ENCODE results near the gene VAMP4.

Gene VAMP4, protein sequence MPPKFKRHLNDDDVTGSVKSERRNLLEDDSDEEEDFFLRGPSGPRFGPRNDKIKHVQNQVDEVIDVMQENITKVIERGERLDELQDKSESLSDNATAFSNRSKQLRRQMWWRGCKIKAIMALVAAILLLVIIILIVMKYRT

DNA sequence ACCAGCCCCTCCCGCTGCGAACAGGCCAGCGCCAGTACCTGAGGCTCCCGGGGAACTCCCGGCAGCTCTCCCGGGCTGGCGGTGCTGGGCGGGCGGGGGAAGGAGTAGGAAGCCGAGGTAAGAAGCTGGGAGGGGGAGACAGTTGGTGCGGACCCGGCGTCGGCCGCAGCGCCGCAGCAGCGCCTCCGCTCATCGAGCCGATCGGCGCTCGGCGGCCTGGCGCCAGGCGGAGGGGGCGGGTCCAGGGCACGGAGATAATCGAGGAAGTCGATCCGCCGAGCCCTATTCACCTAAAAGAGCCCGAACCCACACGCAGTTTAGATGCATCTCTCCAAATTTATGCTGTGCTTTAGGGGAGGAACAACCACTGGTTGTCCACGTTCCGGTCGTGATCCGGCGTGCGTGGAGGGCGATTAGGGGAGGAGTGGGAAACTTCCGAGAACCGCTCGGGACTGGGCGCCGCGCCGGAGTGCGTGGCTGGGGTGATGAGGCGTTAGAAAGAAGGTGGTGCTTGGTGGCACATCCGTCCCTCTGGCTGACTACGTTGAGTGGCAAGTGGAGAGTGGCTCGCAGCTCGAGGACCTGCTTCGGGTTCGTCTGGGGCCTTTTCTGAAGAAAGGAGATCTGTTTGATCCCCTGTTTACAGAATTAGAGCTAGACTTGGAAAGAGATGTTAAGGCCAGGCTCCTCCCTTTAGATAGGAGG, at the start of gene VAMP4:
Gene VAMP4, minus strand, starts transcription at position 194 of the 705 bp plus-strand sequence. CDS start 3,651 bp downstream, outside the sequence.
- H3K4me1 ChIP-seq (ENCODE audit: control insufficient read depth, insufficient read depth, low read length): peaks cover 27% of the 10 kb centered on the region
- H3K4me3 ChIP-seq (ENCODE audit: low read length): peak within 1 kb of the TSS; percentile 95
- no peaks in the 10 kb centered on the region for H3K27me3 ChIP-seq (replicated peaks; ENCODE audit: control insufficient read depth, insufficient read depth, low read length)
- peak within 1 kb of the TSS; percentile 96 for H3K9ac ChIP-seq (ENCODE audit: low read length)
- peak; percentile 95 for DNase-seq (ENCODE audit: low read depth)
- H3K9me3 ChIP-seq (ENCODE audit: control insufficient read depth, low read length): no peaks in the 10 kb centered on the region
- peaks cover 13% of the 10 kb centered on the region for H3K36me3 ChIP-seq (ENCODE audit: control insufficient read depth, insufficient read depth, low read length, severe bottlenecking)

DNA sequence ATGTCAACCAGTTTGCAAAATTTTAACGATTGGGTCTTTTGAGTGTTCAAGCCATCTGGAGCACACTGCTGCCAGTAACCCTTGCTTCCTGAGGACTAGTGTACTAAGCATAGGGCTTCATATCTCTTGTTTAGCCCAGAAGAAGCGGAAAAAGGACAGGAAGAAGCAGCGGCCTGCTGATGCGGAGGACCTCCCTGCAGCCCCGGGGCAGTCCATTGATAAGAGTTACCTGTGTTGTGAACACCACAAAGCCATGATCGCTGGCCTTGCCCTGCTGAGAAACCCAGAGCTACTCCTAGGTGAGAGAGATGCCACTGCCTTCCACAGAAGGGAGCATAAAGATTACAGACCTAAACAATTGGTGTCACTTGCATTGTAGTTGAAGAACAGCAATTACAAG, 48.5 kb upstream of the VAMP4 start:
- Histone ChIP-seq H3K9me3 (ENCODE audit: control insufficient read depth, low read length) (no peaks in the 10 kb centered on the region), H3K4me3 (ENCODE audit: low read length) (no peak overlapping the region), H3K9ac (ENCODE audit: low read length) (no peak overlapping the region), H3K27me3 (replicated peaks; ENCODE audit: control insufficient read depth, insufficient read depth, low read length) (no peaks in the 10 kb centered on the region), H3K4me1 (ENCODE audit: control insufficient read depth, insufficient read depth, low read length) (peaks cover 26% of the 10 kb centered on the region), H3K36me3 (ENCODE audit: control insufficient read depth, insufficient read depth, low read length, severe bottlenecking) (peaks cover 79% of the 10 kb centered on the region)
- no peak for DNase-seq (ENCODE audit: low read depth)

DNA sequence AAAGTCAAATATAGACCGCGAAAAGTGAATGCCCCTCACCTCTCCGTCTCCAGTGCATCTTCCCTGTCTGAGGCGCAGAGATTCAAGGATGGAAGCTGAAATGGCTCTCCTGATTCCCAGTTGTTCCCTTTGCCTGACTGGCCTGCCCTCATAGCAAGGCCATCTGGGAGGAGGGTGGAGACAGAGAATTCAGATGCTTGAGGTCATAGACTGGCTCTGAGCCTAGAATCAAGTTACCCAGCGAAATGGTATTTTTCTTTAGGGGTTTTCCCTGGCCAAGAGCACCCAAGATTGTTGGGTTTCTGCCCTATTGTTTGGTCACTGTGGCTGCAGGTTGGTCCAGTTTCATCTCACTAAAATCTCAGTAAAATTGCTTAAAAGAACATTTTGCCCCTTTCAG, 46.8 kb upstream of the VAMP4 start:
- H3K4me3 ChIP-seq (ENCODE audit: low read length): no peak overlapping the region
- peak; percentile 81 for DNase-seq (ENCODE audit: low read depth)
- H3K36me3 ChIP-seq (ENCODE audit: control insufficient read depth, insufficient read depth, low read length, severe bottlenecking): peaks cover 84% of the 10 kb centered on the region
- peaks cover 21% of the 10 kb centered on the region for H3K4me1 ChIP-seq (ENCODE audit: control insufficient read depth, insufficient read depth, low read length)
- no peaks in the 10 kb centered on the region for H3K9me3 ChIP-seq (ENCODE audit: control insufficient read depth, low read length)
- H3K27me3 ChIP-seq (replicated peaks; ENCODE audit: control insufficient read depth, insufficient read depth, low read length): no peaks in the 10 kb centered on the region
- no peak overlapping the region for H3K9ac ChIP-seq (ENCODE audit: low read length)

DNA sequence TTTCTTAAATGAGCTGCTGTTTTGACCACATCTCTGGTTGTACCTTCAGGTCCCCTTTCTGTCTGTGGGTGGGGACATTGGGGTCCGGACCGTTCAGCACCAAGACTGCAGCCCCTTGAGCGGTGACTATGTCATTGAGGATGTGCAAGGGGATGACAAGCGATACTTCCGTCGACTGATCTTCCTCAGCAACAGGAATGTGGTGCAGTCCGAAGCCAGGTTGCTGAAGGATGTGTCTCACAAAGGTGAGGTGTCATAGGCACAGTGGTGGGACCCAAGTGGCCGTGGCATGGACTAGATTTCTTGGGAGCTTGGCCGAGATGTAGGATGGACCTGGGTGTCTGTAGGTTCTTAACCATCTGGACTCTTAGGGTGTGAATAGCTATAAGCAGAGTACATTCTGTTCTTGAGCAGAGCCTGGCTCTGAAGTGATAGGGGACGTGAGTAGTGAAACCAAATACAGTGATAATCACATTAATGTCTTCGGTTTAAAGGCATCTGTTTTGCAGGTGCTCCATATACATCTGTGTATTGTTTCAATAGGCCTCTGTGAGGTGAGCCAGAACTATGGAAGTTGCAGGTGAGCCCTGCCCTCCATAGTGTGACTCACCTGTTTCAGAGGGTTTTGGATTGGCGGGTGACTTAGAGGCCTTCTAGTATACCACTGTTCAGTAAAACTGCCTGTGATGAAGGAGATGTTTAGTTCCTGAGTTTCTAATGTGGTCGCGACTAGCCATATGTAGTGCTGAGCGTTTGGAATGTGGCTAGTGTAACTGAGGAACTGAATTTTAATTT, 46.0 kb upstream of the VAMP4 start:
- no peaks in the 10 kb centered on the region for H3K9me3 ChIP-seq (ENCODE audit: control insufficient read depth, low read length)
- no peak overlapping the region for H3K4me3 ChIP-seq (ENCODE audit: low read length)
- no peak for DNase-seq (ENCODE audit: low read depth)
- H3K27me3 ChIP-seq (replicated peaks; ENCODE audit: control insufficient read depth, insufficient read depth, low read length): no peaks in the 10 kb centered on the region
- peaks cover 83% of the 10 kb centered on the region for H3K36me3 ChIP-seq (ENCODE audit: control insufficient read depth, insufficient read depth, low read length, severe bottlenecking)
- H3K4me1 ChIP-seq (ENCODE audit: control insufficient read depth, insufficient read depth, low read length): peaks cover 24% of the 10 kb centered on the region
- H3K9ac ChIP-seq (ENCODE audit: low read length): no peak overlapping the region

DNA sequence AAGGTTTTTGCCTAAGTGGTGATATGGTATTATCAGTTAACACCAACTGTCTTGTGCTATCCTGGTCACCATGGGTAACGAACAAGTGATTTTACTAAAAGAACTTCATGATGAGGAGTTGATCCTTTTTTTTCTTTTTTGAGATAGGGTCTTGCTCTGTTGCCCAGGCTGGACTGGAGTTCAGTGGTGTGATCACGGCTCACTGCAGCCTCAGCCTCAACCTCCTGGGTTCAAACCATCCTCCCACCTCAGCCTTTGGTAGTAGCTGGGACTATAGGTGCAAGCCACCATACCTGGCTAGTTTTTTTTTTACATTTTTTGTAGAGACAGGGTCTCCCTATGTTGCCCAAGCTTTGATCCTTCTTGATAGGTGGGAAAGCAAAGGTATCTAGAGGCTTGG, 44.7 kb upstream of the VAMP4 start:
- DNase-seq (ENCODE audit: low read depth): no peak
- no peak overlapping the region for H3K4me3 ChIP-seq (ENCODE audit: low read length)
- H3K9ac ChIP-seq (ENCODE audit: low read length): no peak overlapping the region
- H3K4me1 ChIP-seq (ENCODE audit: control insufficient read depth, insufficient read depth, low read length): peaks cover 30% of the 10 kb centered on the region
- H3K9me3 ChIP-seq (ENCODE audit: control insufficient read depth, low read length): no peaks in the 10 kb centered on the region
- H3K36me3 ChIP-seq (ENCODE audit: control insufficient read depth, insufficient read depth, low read length, severe bottlenecking): peaks cover 69% of the 10 kb centered on the region
- H3K27me3 ChIP-seq (replicated peaks; ENCODE audit: control insufficient read depth, insufficient read depth, low read length): no peaks in the 10 kb centered on the region

DNA sequence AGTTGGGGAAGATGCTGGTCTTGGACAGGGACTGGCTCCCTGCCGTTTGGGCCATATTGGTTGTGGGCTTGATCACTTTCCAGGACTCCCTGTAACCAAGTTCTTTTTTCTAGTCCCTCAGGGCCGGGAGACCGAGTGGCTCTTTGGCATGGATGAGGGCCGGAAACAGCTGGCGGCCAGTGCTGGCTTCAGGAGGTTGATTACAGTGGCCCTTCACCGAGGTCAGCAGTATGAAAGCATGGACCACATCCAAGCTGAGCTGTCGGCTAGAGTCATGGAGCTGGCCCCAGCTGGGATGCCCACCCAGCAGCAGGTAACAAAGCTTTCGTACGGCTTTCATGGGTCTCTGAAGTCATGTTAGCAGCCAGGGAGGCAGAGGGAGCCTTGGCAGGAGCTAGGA, 43.9 kb upstream of the VAMP4 start:
- Histone ChIP-seq H3K4me3 (ENCODE audit: low read length) (no peak overlapping the region), H3K27me3 (replicated peaks; ENCODE audit: control insufficient read depth, insufficient read depth, low read length) (no peaks in the 10 kb centered on the region), H3K36me3 (ENCODE audit: control insufficient read depth, insufficient read depth, low read length, severe bottlenecking) (peaks cover 61% of the 10 kb centered on the region), H3K9me3 (ENCODE audit: control insufficient read depth, low read length) (no peaks in the 10 kb centered on the region), H3K9ac (ENCODE audit: low read length) (no peak overlapping the region), H3K4me1 (ENCODE audit: control insufficient read depth, insufficient read depth, low read length) (peaks cover 32% of the 10 kb centered on the region)
- DNase-seq (ENCODE audit: low read depth): no peak

DNA sequence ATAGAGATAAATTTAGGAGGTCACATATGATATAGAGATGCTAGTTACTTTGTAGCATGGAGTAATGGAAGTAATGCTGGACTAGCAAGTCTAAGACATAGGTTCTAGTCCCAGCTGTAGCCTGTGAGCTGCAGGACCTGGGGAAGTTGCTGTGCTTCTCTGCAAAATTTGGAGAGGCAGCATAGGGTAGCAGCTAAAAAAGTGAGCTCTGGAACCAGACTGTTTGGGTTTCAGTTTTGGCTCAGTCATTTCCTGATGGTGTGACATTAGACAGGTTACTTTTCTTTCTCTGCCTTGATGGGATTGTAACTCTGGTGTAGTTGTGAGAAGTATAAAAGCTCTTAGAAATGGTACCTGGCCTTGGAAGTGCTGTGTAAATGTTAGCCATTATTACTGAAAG, 42.9 kb upstream of the VAMP4 start:
- H3K4me1 ChIP-seq (ENCODE audit: control insufficient read depth, insufficient read depth, low read length): peaks cover 39% of the 10 kb centered on the region
- no peak overlapping the region for H3K9ac ChIP-seq (ENCODE audit: low read length)
- H3K36me3 ChIP-seq (ENCODE audit: control insufficient read depth, insufficient read depth, low read length, severe bottlenecking): peaks cover 52% of the 10 kb centered on the region
- no peaks in the 10 kb centered on the region for H3K27me3 ChIP-seq (replicated peaks; ENCODE audit: control insufficient read depth, insufficient read depth, low read length)
- DNase-seq (ENCODE audit: low read depth): no peak
- no peaks in the 10 kb centered on the region for H3K9me3 ChIP-seq (ENCODE audit: control insufficient read depth, low read length)
- H3K4me3 ChIP-seq (ENCODE audit: low read length): no peak overlapping the region

DNA sequence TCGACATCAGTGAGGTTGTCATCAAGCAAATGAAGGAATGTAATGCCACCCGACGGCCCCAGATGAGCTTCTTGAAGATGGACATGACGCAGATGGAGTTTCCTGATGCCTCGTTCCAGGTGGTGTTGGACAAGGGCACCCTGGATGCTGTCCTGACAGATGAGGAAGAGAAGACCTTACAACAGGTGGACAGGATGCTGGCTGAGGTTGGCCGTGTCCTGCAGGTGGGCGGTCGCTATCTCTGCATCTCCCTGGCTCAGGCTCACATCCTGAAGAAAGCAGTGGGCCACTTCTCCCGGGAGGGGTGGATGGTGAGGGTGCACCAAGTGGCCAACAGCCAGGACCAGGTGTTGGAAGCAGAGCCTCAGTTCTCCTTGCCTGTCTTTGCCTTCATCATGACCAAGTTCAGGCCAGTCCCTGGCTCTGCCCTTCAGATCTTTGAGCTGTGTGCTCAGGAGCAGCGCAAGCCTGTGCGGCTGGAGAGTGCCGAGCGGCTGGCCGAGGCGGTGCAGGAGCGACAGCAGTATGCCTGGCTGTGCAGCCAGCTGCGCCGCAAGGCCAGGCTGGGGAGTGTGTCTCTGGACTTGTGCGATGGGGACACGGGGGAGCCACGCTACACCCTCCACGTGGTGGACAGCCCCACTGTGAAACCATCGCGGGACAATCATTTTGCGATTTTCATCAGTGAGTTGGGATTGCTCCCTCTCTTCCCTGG, 42.1 kb upstream of the VAMP4 start:
- Histone ChIP-seq H3K36me3 (ENCODE audit: control insufficient read depth, insufficient read depth, low read length, severe bottlenecking) (peaks cover 45% of the 10 kb centered on the region), H3K27me3 (replicated peaks; ENCODE audit: control insufficient read depth, insufficient read depth, low read length) (no peaks in the 10 kb centered on the region), H3K4me3 (ENCODE audit: low read length) (no peak overlapping the region), H3K9me3 (ENCODE audit: control insufficient read depth, low read length) (no peaks in the 10 kb centered on the region), H3K9ac (ENCODE audit: low read length) (no peak overlapping the region), H3K4me1 (ENCODE audit: control insufficient read depth, insufficient read depth, low read length) (peaks cover 35% of the 10 kb centered on the region)
- no peak for DNase-seq (ENCODE audit: low read depth)

DNA sequence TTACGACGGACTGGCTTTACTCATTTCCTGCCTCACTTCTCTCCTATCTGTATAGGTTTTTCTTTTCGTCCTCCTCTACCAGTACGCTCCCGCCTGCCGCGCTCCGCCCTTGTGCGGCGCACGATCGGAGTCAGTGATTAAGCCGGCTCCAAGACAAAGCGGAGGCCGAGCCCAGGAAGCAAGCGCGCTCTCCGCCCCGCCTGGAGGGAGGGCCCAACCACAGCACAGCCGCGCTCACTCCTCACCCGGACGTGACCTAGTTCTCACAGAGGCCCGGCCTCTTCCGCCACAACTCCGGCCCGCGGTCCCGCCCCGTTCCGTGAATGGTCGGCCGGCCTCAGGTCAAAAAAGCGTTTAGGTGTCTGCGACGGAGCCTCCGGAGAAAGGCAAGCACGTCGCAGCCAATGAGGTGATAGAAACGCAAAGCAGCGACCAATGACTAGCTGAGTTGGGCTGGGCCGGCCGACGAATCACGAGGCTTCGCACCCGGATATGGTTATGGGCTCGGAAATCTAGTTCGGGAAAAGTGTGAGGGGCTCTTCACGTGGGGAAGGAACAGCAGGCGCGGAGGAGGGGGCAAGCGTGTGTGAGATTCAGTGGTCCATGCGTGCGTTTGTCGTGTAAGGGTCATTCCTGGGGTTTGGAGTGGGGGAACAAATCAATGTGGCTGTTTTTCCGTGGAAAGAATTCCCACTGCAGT, 39.5 kb upstream of the VAMP4 start, which contains the start of gene METTL13:
Gene METTL13, plus strand, starts transcription at position 485 of the 700 bp plus-strand sequence. CDS start 308 bp downstream, outside the sequence.
- peaks cover 24% of the 10 kb centered on the region for H3K36me3 ChIP-seq (ENCODE audit: control insufficient read depth, insufficient read depth, low read length, severe bottlenecking)
- peak within 1 kb of the TSS; percentile 97 for H3K4me3 ChIP-seq (ENCODE audit: low read length)
- H3K9me3 ChIP-seq (ENCODE audit: control insufficient read depth, low read length): no peaks in the 10 kb centered on the region
- H3K4me1 ChIP-seq (ENCODE audit: control insufficient read depth, insufficient read depth, low read length): peaks cover 27% of the 10 kb centered on the region
- peak; percentile 100 for DNase-seq (ENCODE audit: low read depth)
- H3K27me3 ChIP-seq (replicated peaks; ENCODE audit: control insufficient read depth, insufficient read depth, low read length): no peaks in the 10 kb centered on the region
- peak within 1 kb of the TSS; percentile 97 for H3K9ac ChIP-seq (ENCODE audit: low read length)

DNA sequence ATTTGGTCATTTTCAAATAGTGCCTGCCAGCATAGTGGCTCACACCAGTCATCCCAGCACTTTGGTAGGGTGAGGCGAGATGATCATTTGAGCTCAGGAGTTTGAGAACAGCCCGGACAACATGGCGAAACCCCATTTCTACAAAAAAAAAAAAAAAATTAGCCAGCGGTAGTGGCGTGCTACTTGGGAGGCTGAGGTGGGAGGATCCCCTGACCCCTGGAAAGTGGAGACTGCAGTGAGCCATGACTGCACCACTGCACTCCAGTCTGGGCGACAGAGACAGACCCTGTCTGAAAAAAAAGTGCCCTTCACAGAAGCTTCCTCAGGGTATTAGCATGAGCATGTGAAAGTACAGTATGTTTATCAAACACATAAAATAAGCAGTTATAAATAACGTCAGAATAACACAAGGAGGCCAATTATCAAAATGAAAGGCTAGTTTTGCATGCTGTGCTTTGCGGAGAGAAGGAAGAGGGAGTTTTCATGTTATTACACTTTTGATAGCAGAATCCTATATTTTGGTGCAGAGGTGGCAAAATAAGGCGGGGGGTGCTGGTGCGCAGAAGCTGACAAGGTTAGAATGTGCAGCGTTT, 38.8 kb upstream of the VAMP4 start:
- H3K36me3 ChIP-seq (ENCODE audit: control insufficient read depth, insufficient read depth, low read length, severe bottlenecking): peaks cover 18% of the 10 kb centered on the region
- peak overlapping the region; percentile 97 for H3K9ac ChIP-seq (ENCODE audit: low read length)
- H3K4me3 ChIP-seq (ENCODE audit: low read length): peak overlapping the region; percentile 97
- no peak for DNase-seq (ENCODE audit: low read depth)
- peaks cover 27% of the 10 kb centered on the region for H3K4me1 ChIP-seq (ENCODE audit: control insufficient read depth, insufficient read depth, low read length)
- no peaks in the 10 kb centered on the region for H3K9me3 ChIP-seq (ENCODE audit: control insufficient read depth, low read length)
- no peaks in the 10 kb centered on the region for H3K27me3 ChIP-seq (replicated peaks; ENCODE audit: control insufficient read depth, insufficient read depth, low read length)
